ENCODE data around the gene TRPM2.
"Not testable (repeated sequence)": the region's sequence is repeated elsewhere in the genome, so short reads cannot be mapped to it uniquely, and the experiment has no call there.

The TRPM2 gene

DNA sequence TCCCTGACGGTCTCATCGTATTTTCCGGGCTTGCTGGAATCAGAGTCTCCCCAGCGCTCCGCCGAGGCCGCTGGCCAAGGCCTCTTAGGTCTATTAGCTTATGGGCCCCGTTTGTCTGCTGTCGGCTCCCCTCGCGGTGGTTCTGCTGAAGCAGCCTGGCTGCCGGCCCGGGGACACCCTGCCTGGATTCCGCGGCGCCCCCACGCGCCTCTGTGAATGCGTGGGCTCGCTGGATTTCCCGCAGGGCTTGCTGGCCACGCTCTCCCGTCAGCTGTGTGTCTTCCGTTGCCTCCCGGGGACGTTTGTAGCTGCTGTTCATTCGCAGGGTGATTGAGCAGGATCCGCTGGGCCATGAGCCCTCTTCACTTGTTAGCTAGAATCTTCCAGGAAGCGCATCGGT lies 110.3 kb downstream of the TRPM2 start:
- DNase-seq (ENCODE audit: low read depth) = no peak

DNA sequence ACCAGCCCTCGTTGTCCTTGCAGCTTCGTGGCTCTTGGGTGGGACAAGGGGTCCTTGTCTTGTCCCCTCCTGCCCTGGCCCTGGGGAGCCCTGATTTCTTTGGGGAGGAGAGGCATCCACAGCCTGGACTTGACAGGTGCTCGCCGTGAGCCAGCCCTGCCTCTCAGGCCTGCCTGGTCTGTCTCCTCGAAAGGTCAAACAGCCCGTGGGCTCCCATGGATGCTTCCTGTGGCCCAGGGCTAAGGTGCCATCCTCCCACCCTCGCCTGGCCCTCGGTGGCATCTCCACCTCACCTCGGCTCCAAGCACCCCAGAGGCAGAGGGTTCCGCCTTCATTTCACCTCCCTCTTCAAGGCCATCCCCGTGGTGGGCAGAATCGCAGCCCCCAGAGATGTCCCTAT lies 110.9 kb downstream of the TRPM2 start:
- no peak for DNase-seq (ENCODE audit: low read depth)

DNA sequence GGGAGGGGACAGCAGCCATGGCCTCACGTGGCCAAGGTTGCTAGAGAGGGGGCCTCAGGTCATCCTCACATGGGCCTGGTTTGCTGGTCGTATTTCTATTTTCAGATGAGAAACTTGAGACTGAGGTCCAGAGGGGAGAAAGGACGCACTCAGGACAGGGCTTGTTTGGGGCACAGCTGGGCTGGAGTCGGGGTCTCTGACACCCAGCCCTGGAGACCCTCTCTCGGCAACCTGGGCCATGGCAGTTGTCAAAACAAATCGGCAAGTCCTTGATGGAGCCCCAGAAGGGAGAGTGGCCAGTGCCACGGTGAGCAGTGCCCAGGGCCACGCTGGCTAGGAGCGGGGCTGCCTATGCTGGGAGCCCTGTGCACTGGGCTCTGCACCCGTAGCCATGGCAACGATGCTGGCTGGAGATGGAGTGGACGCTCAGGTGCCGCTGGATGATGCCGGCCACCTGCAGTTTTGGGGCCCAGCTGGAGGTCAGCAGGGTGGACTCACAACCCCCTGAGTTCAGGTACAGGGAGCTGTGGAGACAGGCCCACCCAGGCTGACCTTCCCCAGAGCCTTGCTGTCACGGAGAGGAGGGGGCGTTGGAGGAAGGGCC lies 113.0 kb downstream of the TRPM2 start:
- DNase-seq (ENCODE audit: low read depth) = no peak

DNA sequence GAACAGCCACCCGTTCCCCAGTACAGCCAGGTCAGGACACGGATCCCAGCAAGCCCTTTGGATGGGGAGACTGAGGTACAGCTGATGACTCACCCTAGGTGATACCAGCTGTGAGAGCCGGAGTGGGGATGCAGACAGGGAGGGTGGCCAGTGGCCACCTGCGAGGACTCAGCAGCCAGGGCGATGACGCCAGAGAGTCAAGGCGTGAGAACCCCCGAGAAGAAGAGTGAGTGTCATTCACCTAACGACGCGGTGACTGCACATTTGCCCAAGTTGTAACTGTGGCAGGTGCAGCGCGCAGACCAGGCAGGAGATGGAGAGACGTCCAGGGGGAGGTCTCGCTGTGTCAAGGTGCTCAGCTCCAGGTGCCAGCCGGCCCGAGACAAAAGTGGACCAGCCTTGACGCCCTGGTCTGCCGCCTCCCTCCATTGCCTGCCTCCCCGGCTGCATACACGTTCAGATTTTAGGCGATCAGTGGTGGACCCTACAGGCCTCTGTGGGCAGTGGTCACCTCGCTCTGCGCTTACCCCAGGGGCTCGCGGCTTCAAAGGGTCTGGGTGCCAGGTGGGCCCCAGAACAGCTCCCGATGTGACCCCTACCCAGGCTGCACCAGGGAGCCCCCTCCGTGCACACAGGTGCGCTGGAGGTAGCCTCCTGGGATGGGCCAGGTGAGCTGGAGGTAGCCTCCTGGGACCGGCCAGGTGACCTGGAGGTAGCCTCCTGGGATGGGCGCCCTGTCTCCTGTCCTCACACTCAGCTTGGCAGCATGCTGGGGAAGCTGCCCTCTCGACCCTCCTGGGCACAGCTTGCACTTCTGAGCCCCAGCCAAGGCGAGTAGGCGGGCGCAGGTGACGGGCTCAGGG lies 113.8 kb downstream of the TRPM2 start:
- DNase-seq (ENCODE audit: low read depth) = no peak

DNA sequence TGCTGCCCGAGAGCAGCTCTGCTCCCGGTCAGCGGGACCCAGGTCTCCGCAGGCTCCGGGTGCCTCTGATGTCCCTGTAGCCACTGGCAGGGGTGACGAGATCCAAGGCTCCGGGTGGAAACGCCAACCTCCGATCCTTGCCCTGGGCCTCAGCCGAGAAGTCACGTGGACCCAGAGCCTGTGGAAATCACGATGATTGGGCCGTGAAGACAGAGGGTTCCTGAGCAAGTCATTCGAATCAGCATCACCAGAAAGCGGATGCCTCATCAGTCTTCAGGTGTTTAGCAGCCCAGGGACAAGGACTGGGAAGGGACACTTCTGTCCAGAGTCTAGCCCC lies 114.4 kb downstream of the TRPM2 start:
- no peak for DNase-seq (ENCODE audit: low read depth)

DNA sequence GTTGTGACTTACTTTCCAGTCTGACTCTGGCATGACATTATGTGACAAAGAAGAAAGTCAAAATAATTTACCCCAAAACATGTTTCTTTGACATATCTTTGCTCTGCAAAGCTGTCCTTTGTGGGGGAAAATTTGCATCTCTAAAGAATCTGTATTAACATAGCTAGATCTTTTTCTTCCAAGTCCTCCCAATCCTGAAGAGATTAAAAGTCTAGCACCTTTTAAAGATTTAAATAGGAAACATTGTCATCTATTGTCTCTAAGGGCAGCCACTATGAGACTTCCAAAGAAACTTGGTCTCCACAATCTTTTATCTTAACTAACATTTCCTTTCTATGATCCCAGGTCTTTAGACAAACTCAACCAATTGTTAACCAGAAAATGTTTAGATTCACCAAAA lies 117.9 kb downstream of the TRPM2 start:
- no peak for DNase-seq (ENCODE audit: low read depth)

DNA sequence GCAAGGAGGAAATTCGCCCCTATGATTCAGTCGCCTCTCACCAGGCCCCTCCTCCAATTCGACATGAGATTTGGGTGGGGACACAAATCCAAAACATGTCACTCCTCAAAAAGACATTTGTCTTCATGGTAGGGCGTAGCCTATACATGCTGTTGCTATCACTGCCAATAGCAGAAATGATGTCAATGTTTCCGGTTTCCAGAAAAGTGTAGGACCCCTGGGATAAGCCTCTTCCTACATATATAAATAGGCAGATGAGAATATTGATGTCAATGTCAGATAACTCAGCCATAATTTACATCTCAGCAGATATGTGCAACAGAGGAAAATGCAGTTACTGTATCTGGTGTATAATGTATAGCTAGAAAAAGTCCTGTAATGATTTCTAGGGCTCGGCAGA lies 118.6 kb downstream of the TRPM2 start:
- DNase-seq (ENCODE audit: low read depth) = no peak

DNA sequence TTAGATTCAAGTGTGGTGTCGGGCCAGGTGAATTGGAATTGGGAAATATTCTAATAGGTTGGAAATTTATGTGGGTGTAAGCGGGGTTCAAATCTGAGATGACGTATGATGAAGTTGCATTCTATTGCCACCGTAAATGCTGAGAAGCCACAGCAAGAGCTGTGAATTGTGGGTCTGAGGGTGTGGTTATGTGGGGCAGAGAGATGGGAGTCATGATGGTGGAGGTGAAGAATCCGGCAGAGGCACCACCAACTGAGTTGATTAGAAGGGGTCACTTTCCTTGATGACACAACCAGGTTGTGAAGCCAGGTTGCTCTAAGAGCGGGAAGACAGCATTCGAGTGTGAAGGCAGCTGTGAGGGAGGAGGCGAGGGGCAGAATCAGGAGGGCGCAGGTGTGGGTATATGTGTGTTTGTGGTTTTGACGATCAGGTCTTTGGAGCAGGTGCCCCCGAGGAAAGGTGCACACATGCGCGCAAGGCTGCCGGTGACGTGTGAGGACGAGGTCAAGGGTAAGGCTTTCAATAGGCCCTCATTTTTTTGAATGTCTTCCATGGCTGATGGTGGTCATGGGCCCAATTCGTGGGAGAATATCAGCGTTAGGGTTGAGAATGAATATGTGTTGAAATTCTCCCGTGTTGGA lies 120.6 kb downstream of the TRPM2 start:
- DNase-seq (ENCODE audit: low read depth) = no peak

DNA sequence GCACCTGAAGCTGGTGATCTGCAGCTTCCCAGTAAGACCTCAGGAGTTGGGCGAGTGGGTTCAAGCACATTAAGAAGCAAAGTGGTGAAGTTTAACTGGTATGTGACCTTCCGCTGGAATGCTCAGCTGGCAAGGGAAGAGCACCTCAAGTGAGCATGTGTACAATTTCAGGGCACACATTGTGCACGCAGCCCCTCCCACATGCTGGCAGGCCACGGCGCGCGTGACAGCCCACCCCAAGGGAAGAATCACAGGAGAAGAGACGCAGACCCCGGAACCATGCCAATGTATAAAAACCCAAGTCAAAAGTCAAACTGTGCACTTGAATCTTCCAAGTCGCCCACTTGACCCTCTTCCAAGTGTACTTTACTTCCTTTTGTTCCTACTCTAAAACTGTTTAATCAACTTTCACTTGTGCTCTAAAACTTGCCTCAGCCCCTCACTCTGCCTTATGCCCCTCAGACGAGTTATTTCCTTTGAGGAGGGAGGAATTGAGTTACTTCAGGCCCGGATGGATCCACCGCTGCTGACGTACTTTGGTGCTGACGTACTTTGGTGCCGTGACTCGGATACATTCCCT lies 121.9 kb downstream of the TRPM2 start:
- no peak for DNase-seq (ENCODE audit: low read depth)

DNA sequence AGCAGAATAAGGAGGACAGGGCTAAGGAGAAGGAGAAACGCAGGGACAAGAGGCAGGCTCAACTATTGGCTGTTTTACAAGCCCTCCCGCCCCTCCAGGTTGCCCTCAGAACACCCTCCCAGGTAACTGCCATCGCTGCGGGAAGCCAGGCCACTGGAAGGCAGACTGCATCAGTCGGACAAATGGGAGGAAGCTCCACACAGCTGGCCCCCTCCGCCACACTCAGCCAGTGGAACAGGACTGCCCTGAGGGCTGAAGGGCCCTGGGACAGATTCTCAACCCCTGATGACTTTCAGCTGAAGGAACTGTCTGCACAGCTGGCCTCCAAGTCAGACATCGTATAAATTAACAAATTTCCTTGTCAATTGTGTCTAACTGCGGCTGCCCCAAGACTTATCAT lies 123.7 kb downstream of the TRPM2 start:
- no peak for DNase-seq (ENCODE audit: low read depth)

DNA sequence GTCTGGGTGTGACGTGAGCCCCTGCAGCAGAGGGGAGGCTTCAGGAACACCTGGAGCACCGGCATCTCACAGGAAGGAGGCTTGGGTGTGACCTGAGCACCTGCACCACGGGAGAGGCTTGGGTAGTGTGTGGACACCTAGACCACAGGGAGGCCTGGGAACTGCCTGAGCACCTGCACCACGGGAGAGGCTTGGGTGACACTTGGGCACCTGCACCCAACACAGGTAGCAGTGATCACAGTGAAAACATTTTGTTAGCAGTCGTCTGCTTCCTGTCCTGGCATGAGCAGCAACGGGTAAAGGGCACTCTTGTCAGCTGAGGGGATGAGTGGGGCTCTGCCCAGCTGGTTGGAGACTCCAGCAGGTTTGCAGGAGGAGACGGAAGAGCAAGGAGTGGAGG lies 124.3 kb downstream of the TRPM2 start:
- DNase-seq (ENCODE audit: low read depth) = no peak

DNA sequence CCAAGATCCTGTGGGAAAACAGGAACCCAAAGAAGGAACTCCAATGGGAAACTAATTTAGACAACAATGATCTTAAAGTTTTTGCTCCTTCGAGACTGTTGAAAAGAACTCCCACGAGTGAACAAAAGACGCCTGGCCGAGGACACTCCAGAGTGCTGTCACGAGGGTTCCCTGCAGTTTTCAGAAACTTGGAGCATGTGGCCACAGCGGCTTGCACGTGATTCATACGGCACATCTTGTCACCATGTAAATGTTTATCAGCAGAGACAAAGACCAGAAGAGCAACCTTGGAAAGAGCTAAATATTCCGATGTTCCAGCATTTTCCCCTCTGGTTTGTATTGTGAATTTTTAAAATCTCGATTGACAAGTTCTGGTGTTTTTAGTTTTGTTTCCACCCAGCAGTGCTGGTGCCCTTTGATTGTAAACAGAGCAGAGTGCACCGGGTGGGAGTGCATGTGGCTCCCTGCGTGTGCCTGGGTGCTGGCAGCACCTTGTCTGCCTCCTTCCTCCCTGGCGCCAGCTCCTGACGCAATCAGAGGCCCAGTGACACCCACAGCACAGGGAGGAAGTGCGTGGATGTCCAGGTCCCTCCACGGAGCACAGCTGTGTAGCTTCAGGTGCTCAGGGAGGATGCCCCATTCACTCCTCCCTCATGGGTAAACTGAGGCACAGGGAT lies 124.8 kb downstream of the TRPM2 start:
- DNase-seq (ENCODE audit: low read depth) = no peak

DNA sequence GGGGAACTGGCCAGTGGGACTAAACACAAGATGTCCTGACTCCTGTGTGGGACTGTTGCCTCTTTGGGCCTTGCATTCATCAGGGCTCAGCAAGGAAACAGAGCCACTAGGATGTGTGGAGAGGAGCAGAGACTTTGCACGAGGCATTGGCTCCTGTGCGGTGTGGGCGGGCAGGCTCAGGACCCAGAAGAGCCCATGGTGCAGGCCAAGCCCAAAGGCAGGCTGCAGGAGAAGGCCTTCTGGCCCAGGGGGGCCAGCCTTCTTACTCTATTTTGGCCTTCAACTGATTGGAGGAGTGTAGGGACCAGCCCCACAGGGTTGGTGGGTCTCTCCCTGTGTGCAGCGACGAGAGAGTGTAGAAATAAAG lies 125.4 kb downstream of the TRPM2 start:
- no peak for DNase-seq (ENCODE audit: low read depth)

DNA sequence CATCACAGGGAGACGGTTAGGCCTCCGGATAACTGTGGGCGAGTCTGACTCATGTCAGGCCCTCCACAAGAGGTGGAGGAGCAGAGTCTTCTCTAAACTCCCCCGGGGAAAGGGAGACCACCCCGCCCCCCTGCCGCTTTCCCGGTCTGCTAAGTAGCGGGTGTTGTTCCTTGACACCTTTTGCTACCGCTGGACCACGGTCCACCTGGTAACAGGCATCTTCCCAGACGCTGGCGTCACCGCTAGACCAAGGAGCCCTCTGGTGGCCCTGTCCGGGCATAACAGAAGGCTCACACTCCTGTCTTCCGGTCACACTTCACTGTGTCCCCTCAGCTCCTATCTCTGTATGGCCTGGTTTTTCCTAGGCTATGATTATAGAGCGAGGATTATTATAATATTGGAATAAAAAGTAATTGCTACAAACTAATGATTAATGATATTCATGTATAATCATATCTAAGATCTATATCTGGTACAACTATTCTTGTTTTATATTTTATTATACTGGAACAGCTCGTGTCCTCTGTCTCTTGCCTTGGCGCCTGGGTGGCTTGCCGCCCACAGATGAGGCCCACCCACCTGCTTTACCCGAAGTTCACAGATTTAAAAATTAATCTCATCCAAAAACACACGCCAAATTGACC lies 126.3 kb downstream of the TRPM2 start:
- DNase-seq (ENCODE audit: low read depth) = not testable (repeated sequence)

DNA sequence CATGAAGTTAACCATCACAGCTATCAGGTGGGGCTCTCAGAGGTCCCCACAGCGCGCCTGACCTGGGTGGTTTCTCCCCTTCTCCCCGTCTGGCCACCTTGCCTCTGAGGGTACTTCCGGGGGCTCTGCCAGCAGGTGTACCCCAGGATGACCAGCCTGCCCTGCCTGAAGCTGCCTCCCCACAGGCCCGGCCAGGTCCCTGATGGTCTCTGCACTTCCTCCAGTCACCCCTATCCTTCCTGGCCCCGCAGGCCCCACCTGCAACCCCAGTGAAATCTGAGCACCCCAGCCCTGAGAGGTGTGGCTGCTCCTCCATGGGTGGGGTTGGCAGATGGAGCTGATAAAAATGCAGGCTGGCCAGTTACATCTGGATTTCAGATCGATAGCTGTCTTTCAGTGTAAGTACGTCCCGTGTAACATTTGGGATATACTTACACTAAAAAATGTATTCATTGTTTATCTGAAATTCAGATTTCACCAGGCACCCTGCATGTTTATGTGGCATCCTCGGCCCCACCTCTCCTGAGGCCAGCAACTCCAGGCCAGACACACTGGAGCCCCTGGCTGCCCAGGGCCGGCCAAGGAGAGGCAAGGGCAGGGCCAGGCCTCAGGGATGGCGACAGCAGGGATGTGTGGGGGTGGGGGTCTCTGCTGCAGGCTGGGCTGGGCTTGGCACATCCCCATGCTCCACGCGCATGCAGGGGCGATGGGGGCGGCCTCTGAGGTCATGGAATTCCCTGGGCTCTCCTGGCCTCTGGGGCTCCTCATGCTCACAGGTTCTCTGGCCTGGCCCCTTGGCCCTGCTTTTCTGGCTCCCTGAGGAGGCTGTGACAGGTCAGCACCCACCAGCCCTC lies 127.0 kb downstream of the TRPM2 start:
- DNase-seq (ENCODE audit: low read depth) = no peak

DNA sequence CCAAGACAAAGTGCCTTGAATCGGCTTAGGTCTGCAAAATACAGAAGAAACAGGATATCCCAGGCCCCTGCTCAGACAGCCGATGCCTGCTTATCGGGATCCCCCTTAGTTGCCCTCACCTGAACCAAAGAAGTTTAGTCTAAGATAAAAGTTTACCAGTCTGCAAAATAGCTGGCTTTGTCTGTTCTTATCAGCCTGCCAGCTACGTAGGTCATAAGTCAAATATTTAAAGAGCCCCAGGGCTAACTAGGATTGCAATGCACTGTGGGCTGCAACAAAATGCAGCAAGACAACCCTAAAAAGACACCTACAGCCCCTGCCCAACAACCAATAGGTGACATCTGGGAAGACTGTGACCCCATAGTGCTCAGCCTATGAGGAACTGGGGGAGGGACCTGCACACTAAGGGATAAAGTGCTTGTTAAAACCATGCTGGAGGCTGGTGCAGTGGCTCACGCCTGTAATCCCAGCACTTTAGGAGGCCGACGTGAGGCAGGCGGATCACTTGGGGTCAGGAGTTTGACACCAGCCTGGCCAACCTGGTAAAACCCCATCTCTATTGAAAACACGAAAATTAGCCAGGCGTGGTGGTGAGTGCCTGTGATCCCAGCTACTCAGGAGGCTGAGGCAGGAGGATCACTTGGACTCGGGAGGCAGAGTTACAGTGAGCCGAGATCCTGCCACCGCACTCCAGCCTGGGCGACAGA lies 129.3 kb downstream of the TRPM2 start:
- DNase-seq (ENCODE audit: low read depth) = no peak

DNA sequence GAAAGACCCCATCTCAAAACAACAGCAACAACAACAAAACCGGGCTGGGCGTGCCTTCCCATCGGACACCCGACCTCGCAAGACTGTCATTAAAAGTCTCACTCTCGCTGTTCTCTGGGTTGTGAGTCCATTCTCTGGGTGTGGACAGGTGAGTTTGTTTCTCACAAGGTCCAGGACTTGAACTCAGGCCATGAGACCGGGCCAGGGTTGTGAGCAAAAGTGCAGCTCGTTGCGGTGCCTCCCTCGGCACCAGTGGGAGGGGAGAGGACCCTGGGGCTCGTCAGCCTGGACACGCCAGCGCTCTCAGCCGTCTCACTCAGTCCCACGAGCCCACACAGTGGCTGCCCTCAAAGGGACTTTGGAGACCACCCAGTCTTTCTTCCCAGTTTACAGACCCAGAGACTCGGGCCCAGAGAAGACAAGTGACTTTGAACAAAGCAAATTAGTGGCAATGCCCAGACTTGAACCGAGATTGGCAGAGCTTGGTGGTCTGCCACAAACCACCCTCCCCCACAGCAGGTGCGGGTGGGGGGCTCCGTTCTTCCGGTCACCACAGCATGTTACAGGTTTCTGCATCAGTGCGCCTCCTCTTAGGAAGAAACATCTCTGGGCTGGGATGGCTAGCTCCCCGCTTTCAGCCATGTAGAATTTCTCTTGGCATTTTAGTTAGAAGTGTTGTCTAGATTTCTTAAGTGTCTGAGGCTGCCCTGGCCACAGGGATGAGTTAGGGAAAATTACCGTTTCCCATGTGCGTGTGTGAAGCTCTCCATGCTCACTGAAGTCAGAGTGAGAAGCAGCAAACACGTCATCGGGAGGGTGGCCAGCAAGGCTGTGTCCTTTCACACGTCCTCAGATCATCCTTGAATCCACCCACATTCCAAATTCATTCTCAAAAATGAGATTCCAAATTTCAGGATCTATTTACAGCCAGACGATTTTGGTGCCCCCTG lies 130.1 kb downstream of the TRPM2 start:
- no peak for DNase-seq (ENCODE audit: low read depth)

DNA sequence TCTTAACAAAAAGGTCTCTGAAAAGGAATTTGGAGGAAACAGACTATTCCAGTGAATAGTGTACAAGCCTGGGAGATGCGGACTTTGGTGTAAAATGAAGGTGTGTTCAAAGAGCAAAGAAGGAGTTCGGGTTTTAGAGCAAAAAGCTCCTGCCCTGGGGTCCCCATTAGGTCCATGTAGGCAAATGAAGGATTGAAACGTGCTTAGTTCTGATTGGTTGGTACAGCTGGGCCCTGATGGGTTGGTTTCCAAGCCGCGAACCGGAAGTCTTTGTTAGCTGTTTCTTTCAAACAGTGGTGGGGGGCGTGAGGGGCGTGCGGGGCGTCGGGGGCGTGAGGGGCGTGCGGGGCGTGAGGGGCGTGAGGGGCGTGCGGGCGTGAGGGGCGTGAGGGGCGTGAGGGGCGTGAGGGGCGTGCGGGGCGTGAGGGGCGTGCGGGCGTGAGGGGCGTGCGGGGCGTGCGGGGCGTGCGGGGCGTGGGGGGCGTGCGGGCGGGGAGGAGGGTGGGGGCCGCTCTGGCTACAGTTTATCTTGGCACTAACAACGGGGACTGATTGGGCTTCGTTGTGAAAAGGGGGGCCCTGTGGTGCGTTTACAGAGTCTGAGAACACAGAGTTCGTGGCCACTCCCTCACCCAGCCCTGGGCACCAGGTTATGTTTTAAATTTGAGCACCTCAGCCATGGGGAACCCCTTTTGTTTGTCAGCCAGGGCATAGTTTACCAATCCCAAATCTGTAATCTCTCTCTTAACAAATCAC lies 131.3 kb downstream of the TRPM2 start:
- DNase-seq (ENCODE audit: low read depth) = no peak
